Measurements from ENCODE around the gene SH3D19. TPM values are rescaled to one million over a fixed set of nuclear protein-coding genes. Genes with fewer than 3 reads are reported as not detected.
A peak's percentile ranks its signal among the peaks of the same experiment; 100 is the strongest.
"Not testable (repeated sequence)": the region's sequence is repeated elsewhere in the genome, so short reads cannot be mapped to it uniquely, and the experiment has no call there.

SH3D19 gene
- total RNA-seq, 3 donors from 2014 or later: 0.24 to 0.61 (median 0.56) TPM

GRCh38 chr4:151097759-151098158 lies 227.6 kb downstream of the SH3D19 start:
- Mint-ChIP-seq H3K4me1 (ENCODE audit: low read depth) (peaks cover 31% of the 10 kb centered on the region), H3K4me3 (no peak overlapping the region), H3K9me3 (no peaks in the 10 kb centered on the region), H3K36me3 (ENCODE audit: insufficient read depth) (peaks cover 27% of the 10 kb centered on the region), H3K27me3 (ENCODE audit: low read depth) (peaks cover 4% of the 10 kb centered on the region)
- DNase-seq: no peak
- ATAC-seq: no peak

- ATAC-seq: no peak
- no peak overlapping the region for H3K4me3 Mint-ChIP-seq
- H3K36me3 Mint-ChIP-seq (ENCODE audit: insufficient read depth): peaks cover 6% of the 10 kb centered on the region
- DNase-seq: no peak
- peaks cover 15% of the 10 kb centered on the region for H3K4me1 Mint-ChIP-seq (ENCODE audit: low read depth)
- H3K27me3 Mint-ChIP-seq (ENCODE audit: low read depth): peaks cover 4% of the 10 kb centered on the region
- H3K9me3 Mint-ChIP-seq: no peaks in the 10 kb centered on the region
These were observed 230.3 kb downstream of the SH3D19 start for GRCh38 chr4:151095142-151095541.

- no peak for DNase-seq
- Mint-ChIP-seq H3K4me1 (ENCODE audit: low read depth) (peaks cover 14% of the 10 kb centered on the region), H3K27me3 (ENCODE audit: low read depth) (peaks cover 4% of the 10 kb centered on the region)
These were observed 231.1 kb downstream of the SH3D19 start for GRCh38 chr4:151094290-151094751.

GRCh38 chr4:151093203-151093602 lies 232.2 kb downstream of the SH3D19 start:
- Mint-ChIP-seq H3K4me1 (ENCODE audit: low read depth) (peaks cover 7% of the 10 kb centered on the region), H3K36me3 (ENCODE audit: insufficient read depth) (no peaks in the 10 kb centered on the region), H3K27me3 (ENCODE audit: low read depth) (peaks cover 4% of the 10 kb centered on the region), H3K4me3 (no peak overlapping the region), H3K9me3 (no peaks in the 10 kb centered on the region)
- DNase-seq (no peak), ATAC-seq (no peak)

More at GRCh38 chr4:151094290-151094751, 231.1 kb downstream of the SH3D19 start:
- ATAC-seq: no peak
- Mint-ChIP-seq H3K4me3 (no peak overlapping the region), H3K9me3 (no peaks in the 10 kb centered on the region), H3K36me3 (ENCODE audit: insufficient read depth) (no peaks in the 10 kb centered on the region)

DNA sequence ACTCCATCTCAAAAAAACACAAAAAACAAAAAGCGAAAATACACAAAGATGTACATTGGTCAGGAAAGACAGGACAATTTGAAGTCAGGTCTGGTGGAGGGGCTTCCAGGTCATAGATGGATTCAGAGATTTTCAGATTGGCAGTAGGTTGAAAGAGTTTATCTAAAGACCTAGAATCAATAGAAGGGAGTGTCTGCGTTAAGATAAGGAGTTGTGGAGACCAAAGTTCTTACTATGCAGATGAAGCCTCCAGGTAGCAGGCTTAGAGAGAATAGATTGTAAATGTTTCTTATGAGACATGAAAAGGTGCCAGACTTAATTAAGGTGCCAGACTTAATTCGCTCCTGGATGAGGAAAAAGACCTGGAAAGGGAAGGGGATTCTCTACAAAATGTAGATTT lies 232.9 kb downstream of the SH3D19 start:
- Mint-ChIP-seq H3K36me3 (ENCODE audit: insufficient read depth) (no peaks in the 10 kb centered on the region), H3K4me1 (ENCODE audit: low read depth) (peaks cover 2% of the 10 kb centered on the region), H3K4me3 (no peak overlapping the region), H3K27me3 (ENCODE audit: low read depth) (peaks cover 4% of the 10 kb centered on the region), H3K9me3 (no peaks in the 10 kb centered on the region)
- no peak for ATAC-seq
- DNase-seq: no peak

GRCh38 chr4:151091047-151091446 lies 234.4 kb downstream of the SH3D19 start:
- peaks cover 8% of the 10 kb centered on the region for H3K27me3 Mint-ChIP-seq (ENCODE audit: low read depth)
- no peak for ATAC-seq
- DNase-seq: no peak
- no peaks in the 10 kb centered on the region for H3K9me3 Mint-ChIP-seq
- no peak overlapping the region for H3K4me3 Mint-ChIP-seq
- peaks cover 2% of the 10 kb centered on the region for H3K4me1 Mint-ChIP-seq (ENCODE audit: low read depth)
- no peaks in the 10 kb centered on the region for H3K36me3 Mint-ChIP-seq (ENCODE audit: insufficient read depth)

GRCh38 chr4:151087467-151087866 lies 237.9 kb downstream of the SH3D19 start:
- no peaks in the 10 kb centered on the region for H3K9me3 Mint-ChIP-seq
- H3K4me1 Mint-ChIP-seq (ENCODE audit: low read depth): no peaks in the 10 kb centered on the region
- peaks cover 5% of the 10 kb centered on the region for H3K27me3 Mint-ChIP-seq (ENCODE audit: low read depth)
- DNase-seq: no peak
- H3K4me3 Mint-ChIP-seq: no peak overlapping the region
- no peaks in the 10 kb centered on the region for H3K36me3 Mint-ChIP-seq (ENCODE audit: insufficient read depth)
- ATAC-seq: no peak

DNA sequence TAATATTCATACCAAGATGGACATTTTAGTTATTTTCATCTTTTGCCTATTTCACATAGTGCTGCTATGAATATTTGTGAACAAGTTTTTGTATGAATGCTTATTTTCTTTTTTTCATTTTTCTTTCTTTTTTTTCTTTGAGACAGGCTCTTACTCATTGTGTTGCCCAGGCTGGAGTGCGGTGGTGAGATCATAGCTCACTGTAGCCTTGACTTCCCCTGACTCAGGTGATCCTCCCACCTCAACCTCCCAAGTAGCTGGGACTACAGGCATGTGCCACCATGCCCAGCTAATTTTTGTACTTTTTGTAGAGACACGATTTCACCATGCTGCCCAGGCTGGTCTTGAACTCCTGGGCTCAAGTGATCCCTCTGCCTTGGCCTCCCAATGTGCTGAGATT lies 247.4 kb downstream of the SH3D19 start:
- peak; percentile 53 to 72 for ATAC-seq
- not testable (repeated sequence) for H3K9me3 Mint-ChIP-seq

DNA sequence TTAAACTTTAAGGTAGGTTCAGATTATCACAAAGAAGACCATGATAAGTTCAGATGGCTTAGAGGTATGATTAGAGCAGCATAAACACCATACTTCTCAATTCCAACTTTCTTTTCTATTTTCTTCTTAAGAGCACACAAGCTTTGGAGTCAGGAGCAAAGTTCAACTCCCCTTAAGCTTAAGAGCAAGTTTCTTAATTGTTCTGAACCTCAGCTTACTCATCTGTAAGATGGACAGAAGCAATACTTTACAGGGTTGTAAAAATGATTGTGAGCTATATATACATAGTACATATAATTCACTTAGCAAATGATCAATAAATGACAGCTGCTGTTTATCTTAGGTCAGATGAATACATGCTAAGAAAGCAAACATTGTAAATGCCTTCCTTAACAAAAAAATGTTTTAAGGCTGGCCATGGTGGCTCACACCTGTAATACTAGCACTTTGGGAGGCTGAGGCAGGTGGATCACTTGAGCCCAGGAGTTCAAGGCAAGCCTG lies 250.9 kb downstream of the SH3D19 start:
- no peak overlapping the region for H3K4me3 Mint-ChIP-seq
- H3K27me3 Mint-ChIP-seq (ENCODE audit: low read depth): peaks cover 8% of the 10 kb centered on the region
- no peaks in the 10 kb centered on the region for H3K9me3 Mint-ChIP-seq
- no peaks in the 10 kb centered on the region for H3K4me1 Mint-ChIP-seq (ENCODE audit: low read depth)
- ATAC-seq: no peak
- no peaks in the 10 kb centered on the region for H3K36me3 Mint-ChIP-seq (ENCODE audit: insufficient read depth)
- no peak for DNase-seq

More for the DNA sequence above, 247.4 kb downstream of the SH3D19 start:
- H3K4me3 Mint-ChIP-seq; DNase-seq; H3K36me3 Mint-ChIP-seq (ENCODE audit: insufficient read depth); H3K27me3 Mint-ChIP-seq (ENCODE audit: low read depth); H3K4me1 Mint-ChIP-seq (ENCODE audit: low read depth): not testable (repeated sequence)

Other genes with a start within 250 kb of the SH3D19 start
- 1,000 to 10,000 TPM; 2,226 to 2,409 (median 2,351) TPM for gene RPS3A, start 226.0 kb downstream of the SH3D19 start, total RNA-seq
- not detected for gene PRSS48, start 48.4 kb downstream of the SH3D19 start, total RNA-seq
- gene FHIP1A, start 83.6 kb upstream of the SH3D19 start, total RNA-seq: under 1 TPM; 0.08 to 0.15 (median 0.11) TPM